NOMO-1 treated with DMSO at 0.1 percent for 48 hours (cell line): Measurements from ENCODE around the gene COL15A1.

Experiments used
- DNase-seq: peaks from one replicate; lab custom pipeline; 2025; ENCODE audit not compliant: unreplicated experiment; lab: John Stamatoyannopoulos, UW

Gene COL15A1

GRCh38 chr9:98971168-98971914 is 27.6 kb downstream of the COL15A1 start:
- DNase-seq: no peak

- no peak for DNase-seq
Measured at GRCh38 chr9:98971915-98972223, 28.2 kb downstream of the COL15A1 start.

GRCh38 chr9:98972716-98973115 is 29.0 kb downstream of the COL15A1 start:
- no peak for DNase-seq

- no peak for DNase-seq
Measured at GRCh38 chr9:98973171-98973570, 29.5 kb downstream of the COL15A1 start.

GRCh38 chr9:98973576-98973975 is 29.9 kb downstream of the COL15A1 start:
- no peak for DNase-seq

- DNase-seq: no peak
Measured at GRCh38 chr9:98974106-98974505, 30.4 kb downstream of the COL15A1 start.

GRCh38 chr9:98974554-98974953 is 30.8 kb downstream of the COL15A1 start:
- DNase-seq: no peak

GRCh38 chr9:98974994-98975712 is 31.4 kb downstream of the COL15A1 start:
- peak; percentile 48 for DNase-seq

GRCh38 chr9:98975838-98976237 is 32.1 kb downstream of the COL15A1 start:
- DNase-seq: no peak

- no peak for DNase-seq
Measured at GRCh38 chr9:98977246-98977714, 33.6 kb downstream of the COL15A1 start.

GRCh38 chr9:98977813-98978212 is 34.1 kb downstream of the COL15A1 start:
- no peak for DNase-seq

GRCh38 chr9:98978231-98978681 is 34.5 kb downstream of the COL15A1 start:
- no peak for DNase-seq

GRCh38 chr9:98980291-98980690 is 36.6 kb downstream of the COL15A1 start:
- DNase-seq: no peak

- no peak for DNase-seq
Measured at GRCh38 chr9:98983295-98984268, 39.9 kb downstream of the COL15A1 start.

- DNase-seq: no peak
Measured at GRCh38 chr9:98985596-98985995, 41.9 kb downstream of the COL15A1 start.

- no peak for DNase-seq
Measured at GRCh38 chr9:98986866-98987651, 43.4 kb downstream of the COL15A1 start.

- peak; percentile 30 for DNase-seq
Measured at GRCh38 chr9:98989036-98990000, 45.6 kb downstream of the COL15A1 start.

- DNase-seq: no peak
Measured at GRCh38 chr9:98990181-98990870, 46.6 kb downstream of the COL15A1 start.
